Smooth muscle cell (in vitro differentiated cells): ENCODE measurements around the gene DONSON. TPM values are rescaled to one million over a fixed set of nuclear protein-coding genes. Genes with fewer than 3 reads are reported as not detected.

ENCODE experiments used
- polyA plus RNA-seq: library from polyadenylated mRNA; unstranded; fragments of >200 nt; fragmentation: Nextera tagmentation; extraction: Ambion mirVana; gene quantifications from 2 replicates; pipeline ENCODE4 v1.2.1, GENCODE V29; 2016
- total RNA-seq: library from RNA; depleted of rRNA; stranded (reverse); fragments of >200 nt; gene quantifications from 2 replicates; pipeline ENCODE4 v1.2.3, GENCODE V29; 2014

The DONSON gene
- total and polyA plus RNA-seq, 2 experiments from 2014 or later: 38.0 to 41.7 TPM

Other genes with a start within 250 kb of the DONSON start
- gene IFNGR2, start 185.3 kb downstream of the DONSON start, total RNA-seq: 117 and 134 TPM in 2 replicates
- gene IFNGR2, start 185.3 kb downstream of the DONSON start, polyA plus RNA-seq: 127 and 132 TPM in 2 replicates
- gene TMEM50B, start 108.7 kb downstream of the DONSON start, total RNA-seq: 31.4 and 51.0 TPM in 2 replicates
- 29.9 and 42.9 TPM in 2 replicates for gene TMEM50B, start 108.7 kb downstream of the DONSON start, polyA plus RNA-seq
- 0.85 and 3.7 TPM in 2 replicates for gene DNAJC28, start 97.0 kb downstream of the DONSON start, total RNA-seq
- 0.69 and 1.3 TPM in 2 replicates for gene DNAJC28, start 97.0 kb downstream of the DONSON start, polyA plus RNA-seq
- 38.3 and 62.1 TPM in 2 replicates for gene GART, start 46.6 kb downstream of the DONSON start, total RNA-seq
- gene GART, start 46.6 kb downstream of the DONSON start, polyA plus RNA-seq: 29.0 and 31.5 TPM in 2 replicates
- gene SON, start 45.6 kb downstream of the DONSON start, total RNA-seq: 164 and 304 TPM in 2 replicates
- 286 and 404 TPM in 2 replicates for gene SON, start 45.6 kb downstream of the DONSON start, polyA plus RNA-seq
- gene CRYZL1, start 53.1 kb upstream of the DONSON start, total RNA-seq: 36.7 and 48.3 TPM in 2 replicates
- gene CRYZL1, start 53.1 kb upstream of the DONSON start, polyA plus RNA-seq: 37.7 and 39.9 TPM in 2 replicates
- gene ITSN1, start 53.8 kb upstream of the DONSON start, total RNA-seq: 39.8 and 76.5 TPM in 2 replicates
- 36.4 and 41.8 TPM in 2 replicates for gene ITSN1, start 53.8 kb upstream of the DONSON start, polyA plus RNA-seq